Measurements from ENCODE around the gene MAP3K8. TPM values are rescaled to one million over a fixed set of nuclear protein-coding genes. Genes with fewer than 3 reads are reported as not detected.

Gene MAP3K8
- total RNA-seq, 6 experiments from 2014 or later: 1.3 to 4.2 (median 1.8) TPM

DNA sequence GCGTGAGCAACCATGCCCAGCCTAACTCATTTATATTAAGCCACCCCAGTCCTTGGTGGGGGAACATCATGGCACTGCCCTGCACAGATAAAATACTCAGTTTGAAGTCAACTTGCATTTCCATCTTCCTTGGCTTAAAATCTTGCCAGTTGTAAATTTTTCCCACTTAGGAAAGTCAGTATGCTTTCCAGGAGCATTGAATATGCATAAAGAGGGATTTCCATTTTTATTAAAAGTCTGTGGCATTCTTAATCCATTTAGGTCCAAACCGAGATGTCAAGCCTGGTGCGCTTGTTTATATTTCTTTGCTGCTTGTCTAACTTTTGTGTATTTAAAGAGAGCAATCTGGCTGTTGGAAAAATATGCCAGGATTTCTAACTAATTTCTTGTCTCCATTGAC, 26.1 kb downstream of the MAP3K8 start:
- H3K27ac Mint-ChIP-seq: no peak overlapping the region
- no peak for DNase-seq
- no peak overlapping the region for H3K4me3 Mint-ChIP-seq
- H3K27me3 Mint-ChIP-seq (ENCODE audit: insufficient read depth): peaks cover 2% of the 10 kb centered on the region
- H3K9me3 Mint-ChIP-seq: no peaks in the 10 kb centered on the region
- H3K4me1 Mint-ChIP-seq (ENCODE audit: low read depth): peaks cover 18% of the 10 kb centered on the region
- no peaks in the 10 kb centered on the region for H3K36me3 Mint-ChIP-seq (ENCODE audit: low read depth)
- TF ChIP-seq, protein P1, sequence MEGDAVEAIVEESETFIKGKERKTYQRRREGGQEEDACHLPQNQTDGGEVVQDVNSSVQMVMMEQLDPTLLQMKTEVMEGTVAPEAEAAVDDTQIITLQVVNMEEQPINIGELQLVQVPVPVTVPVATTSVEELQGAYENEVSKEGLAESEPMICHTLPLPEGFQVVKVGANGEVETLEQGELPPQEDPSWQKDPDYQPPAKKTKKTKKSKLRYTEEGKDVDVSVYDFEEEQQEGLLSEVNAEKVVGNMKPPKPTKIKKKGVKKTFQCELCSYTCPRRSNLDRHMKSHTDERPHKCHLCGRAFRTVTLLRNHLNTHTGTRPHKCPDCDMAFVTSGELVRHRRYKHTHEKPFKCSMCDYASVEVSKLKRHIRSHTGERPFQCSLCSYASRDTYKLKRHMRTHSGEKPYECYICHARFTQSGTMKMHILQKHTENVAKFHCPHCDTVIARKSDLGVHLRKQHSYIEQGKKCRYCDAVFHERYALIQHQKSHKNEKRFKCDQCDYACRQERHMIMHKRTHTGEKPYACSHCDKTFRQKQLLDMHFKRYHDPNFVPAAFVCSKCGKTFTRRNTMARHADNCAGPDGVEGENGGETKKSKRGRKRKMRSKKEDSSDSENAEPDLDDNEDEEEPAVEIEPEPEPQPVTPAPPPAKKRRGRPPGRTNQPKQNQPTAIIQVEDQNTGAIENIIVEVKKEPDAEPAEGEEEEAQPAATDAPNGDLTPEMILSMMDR (IDR thresholded peaks at IDR 0.05): no peak

DNA sequence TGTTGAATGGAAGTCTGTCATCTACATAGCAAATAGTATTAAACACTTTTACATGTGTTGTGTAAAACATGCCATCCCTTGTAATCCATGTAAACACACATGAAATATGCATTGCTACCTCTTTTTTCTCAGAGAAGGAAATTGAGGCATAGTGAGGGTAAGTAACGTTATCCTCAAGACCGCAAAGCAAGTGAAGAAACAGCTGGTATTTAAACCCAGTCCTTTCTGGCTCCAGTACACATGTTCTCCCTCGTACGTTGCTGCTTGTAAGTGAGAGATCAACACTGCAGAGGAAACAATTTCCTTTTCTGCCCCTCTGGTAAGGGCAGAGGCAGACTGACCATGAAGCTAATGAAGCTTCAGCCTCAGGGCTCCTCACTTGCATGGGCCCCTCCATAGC, 28.5 kb downstream of the MAP3K8 start:
- no peak overlapping the region for H3K27ac Mint-ChIP-seq
- no peaks in the 10 kb centered on the region for H3K36me3 Mint-ChIP-seq (ENCODE audit: low read depth)
- H3K9me3 Mint-ChIP-seq: no peaks in the 10 kb centered on the region
- peaks cover 12% of the 10 kb centered on the region for H3K4me1 Mint-ChIP-seq (ENCODE audit: low read depth)
- DNase-seq: no peak
- H3K27me3 Mint-ChIP-seq (ENCODE audit: insufficient read depth): peaks cover 3% of the 10 kb centered on the region
- H3K4me3 Mint-ChIP-seq: no peak overlapping the region
- TF ChIP-seq, protein P1 (IDR thresholded peaks at IDR 0.05): no peak

GRCh38 chr10:30463944-30464451, 30.0 kb downstream of the MAP3K8 start:
- TF ChIP-seq, protein P1 (IDR thresholded peaks at IDR 0.05): no peak
- Mint-ChIP-seq H3K27ac (no peak overlapping the region), H3K9me3 (no peaks in the 10 kb centered on the region), H3K36me3 (ENCODE audit: low read depth) (no peaks in the 10 kb centered on the region), H3K4me1 (ENCODE audit: low read depth) (peaks cover 12% of the 10 kb centered on the region), H3K27me3 (ENCODE audit: insufficient read depth) (peaks cover 3% of the 10 kb centered on the region), H3K4me3 (no peak overlapping the region)
- peak; percentile 12 for DNase-seq

- Mint-ChIP-seq H3K4me3 (no peak overlapping the region), H3K27ac (no peak overlapping the region)
Measured at GRCh38 chr10:30464675-30465074, 30.7 kb downstream of the MAP3K8 start.

DNA sequence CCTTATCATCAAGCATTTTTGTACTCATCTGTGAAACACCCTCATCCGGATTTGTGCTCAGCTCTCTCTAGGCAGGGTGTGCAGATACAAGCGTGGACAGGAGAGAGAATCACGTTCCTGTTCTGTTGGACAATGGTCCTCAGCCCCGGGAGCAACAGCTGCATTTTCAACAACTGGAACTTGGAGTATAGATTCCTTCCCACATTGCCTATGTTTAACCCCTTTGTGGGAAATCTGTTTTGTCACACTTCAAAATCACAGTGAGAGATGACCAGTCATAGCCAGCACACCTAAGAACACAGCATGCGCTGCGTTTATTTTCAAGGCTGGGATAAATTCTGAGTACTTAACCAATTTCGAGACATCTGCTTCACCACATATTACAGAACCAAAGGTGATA, 32.5 kb downstream of the MAP3K8 start:
- no peaks in the 10 kb centered on the region for H3K9me3 Mint-ChIP-seq
- TF ChIP-seq, protein P1 (IDR thresholded peaks at IDR 0.05): no peak

More at GRCh38 chr10:30464675-30465074, 30.7 kb downstream of the MAP3K8 start:
- Mint-ChIP-seq H3K9me3 (no peaks in the 10 kb centered on the region), H3K36me3 (ENCODE audit: low read depth) (no peaks in the 10 kb centered on the region), H3K27me3 (ENCODE audit: insufficient read depth) (peaks cover 3% of the 10 kb centered on the region), H3K4me1 (ENCODE audit: low read depth) (peaks cover 12% of the 10 kb centered on the region)
- TF ChIP-seq, protein P1 (IDR thresholded peaks at IDR 0.05): no peak
- no peak for DNase-seq

More for the DNA sequence above, 32.5 kb downstream of the MAP3K8 start:
- Mint-ChIP-seq H3K4me3 (no peak overlapping the region), H3K27ac (no peak overlapping the region), H3K27me3 (ENCODE audit: insufficient read depth) (peaks cover 8% of the 10 kb centered on the region), H3K4me1 (ENCODE audit: low read depth) (peaks cover 12% of the 10 kb centered on the region), H3K36me3 (ENCODE audit: low read depth) (no peaks in the 10 kb centered on the region)
- no peak for DNase-seq

Data from HFFc6 (cell line).